ENCODE measurements around the gene ATAD2B. TPM values are rescaled to one million over a fixed set of nuclear protein-coding genes. Genes with fewer than 3 reads are reported as not detected.

The ATAD2B gene
- total RNA-seq, 2 experiments from 2014 or later = 9.4 to 21.7 TPM

GRCh38 chr2:23901966-23902846 is 24.7 kb downstream of the ATAD2B start:
- BruUV-seq (replicated peaks) = no TSS peak
- no peaks in the 10 kb centered on the region for H3K9me2 ChIP-seq (ENCODE audit: insufficient read depth, low read length)
- no peak overlapping the region for H2AFZ ChIP-seq (ENCODE audit: low read length)
- H3K4me2 ChIP-seq (ENCODE audit: low read length) = no peak overlapping the region
- no peak overlapping the region for H3K27ac ChIP-seq (ENCODE audit: low read depth, low read length, poor library complexity, severe bottlenecking)
- ChIA-PET CTCF (ENCODE audit: unreplicated experiment) (no interaction called here), POLR2A (interaction anchor here (0.5 to 1.1 kb wide), 4 partner anchors 10 to 37 kb away, joined by 3 to 6 read pairs (median 4); no protein-coding TSS in a partner anchor)
- no peak for DNase-seq (ENCODE audit: low spot score)
- H3K4me1 ChIP-seq (ENCODE audit: insufficient read depth, low read length, poor library complexity, severe bottlenecking) = no peaks in the 10 kb centered on the region
- H3K79me2 ChIP-seq (ENCODE audit: insufficient read depth, low read depth, low read length) = no peaks in the 10 kb centered on the region
- intact Hi-C loops (cut with micrococcal nuclease; ENCODE audit: unreplicated experiment) = no loop called here
- H3K36me3 ChIP-seq (ENCODE audit: insufficient read depth, low read length) = no peaks in the 10 kb centered on the region
- TF ChIP-seq CTCF (conservative IDR thresholded peaks at IDR 0.05; ENCODE audit: low read length) = no peak
- no peak for TF ChIP-seq EZH2phosphoT487 (IDR thresholded peaks at IDR 0.05; ENCODE audit: borderline replicate concordance, low read depth, low read length)
- no peaks in the 10 kb centered on the region for H3K9me3 ChIP-seq (ENCODE audit: low read length)
- no peak overlapping the region for H3K4me3 ChIP-seq (ENCODE audit: low read depth, low read length, poor library complexity, severe bottlenecking)
- no peaks in the 10 kb centered on the region for H4K20me1 ChIP-seq (ENCODE audit: insufficient read depth, low read length)

DNA sequence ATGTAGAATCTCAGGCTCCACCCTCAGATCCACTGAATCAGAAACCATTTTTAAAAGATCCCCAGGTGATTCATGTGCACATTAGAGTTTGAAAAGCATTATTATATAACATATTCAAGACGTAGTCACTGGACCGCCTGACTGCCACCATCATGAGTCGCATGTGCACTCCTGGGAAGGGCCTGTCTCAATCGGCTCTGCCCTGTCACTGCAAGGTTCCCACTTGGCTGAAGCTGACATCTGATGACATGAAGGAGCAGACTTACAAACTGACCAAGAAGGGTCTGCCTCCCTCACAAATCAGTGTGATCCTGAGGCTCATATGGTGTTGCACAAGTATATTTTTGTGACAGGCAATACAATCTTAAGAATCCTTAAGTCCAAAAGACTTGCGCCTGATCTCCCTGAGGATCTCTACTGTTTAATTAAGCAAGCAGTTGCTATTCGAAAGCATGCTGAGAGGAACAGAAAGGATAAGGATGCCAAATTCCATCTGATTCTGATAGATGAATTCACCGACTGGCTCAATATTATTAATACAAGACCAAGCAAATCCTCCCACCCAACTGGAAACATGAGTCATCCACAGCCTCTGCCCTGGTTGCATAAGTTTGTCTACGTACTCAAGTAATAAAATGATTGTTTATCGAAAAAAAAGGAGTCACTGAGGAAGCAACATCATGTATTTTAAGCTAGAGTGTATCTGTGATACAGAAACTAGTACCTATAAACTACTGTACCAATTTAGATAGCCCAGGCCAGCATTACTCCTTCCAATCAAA is 26.2 kb downstream of the ATAD2B start:
- H3K79me2 ChIP-seq (ENCODE audit: insufficient read depth, low read depth, low read length) = no peaks in the 10 kb centered on the region
- CTCF ChIA-PET (ENCODE audit: unreplicated experiment) = no interaction called here
- no TSS peak for BruUV-seq (replicated peaks)
- DNase-seq (ENCODE audit: low spot score) = no peak
- H2AFZ ChIP-seq (ENCODE audit: low read length) = no peak overlapping the region
- H3K27ac ChIP-seq (ENCODE audit: low read depth, low read length, poor library complexity, severe bottlenecking) = no peak overlapping the region
- no peaks in the 10 kb centered on the region for H3K9me2 ChIP-seq (ENCODE audit: insufficient read depth, low read length)
- no peaks in the 10 kb centered on the region for H4K20me1 ChIP-seq (ENCODE audit: insufficient read depth, low read length)
- H3K4me1 ChIP-seq (ENCODE audit: insufficient read depth, low read length, poor library complexity, severe bottlenecking) = no peaks in the 10 kb centered on the region
- H3K9me3 ChIP-seq (ENCODE audit: low read length) = no peaks in the 10 kb centered on the region
- intact Hi-C loops (cut with micrococcal nuclease; ENCODE audit: unreplicated experiment) = no loop called here
- TF ChIP-seq EZH2phosphoT487 (IDR thresholded peaks at IDR 0.05; ENCODE audit: borderline replicate concordance, low read depth, low read length) (no peak), CTCF (conservative IDR thresholded peaks at IDR 0.05; ENCODE audit: low read length) (no peak)
- POLR2A ChIA-PET = interaction anchor here (0.6 to 1.1 kb wide), 6 partner anchors 11 to 1527 kb away, joined by 3 to 5 read pairs (median 3); no protein-coding TSS in a partner anchor
- no peak overlapping the region for H3K4me2 ChIP-seq (ENCODE audit: low read length)
- no peaks in the 10 kb centered on the region for H3K36me3 ChIP-seq (ENCODE audit: insufficient read depth, low read length)
- no peak overlapping the region for H3K4me3 ChIP-seq (ENCODE audit: low read depth, low read length, poor library complexity, severe bottlenecking)

Data from OCI-LY7 (cell line).